NCI-H345 treated with DMSO at 0.1 percent for 48 hours (cell line): Measurements from ENCODE around the gene CRB1.

Source experiments
- DNase-seq: peaks from one replicate; lab custom pipeline; 2025; ENCODE audit not compliant: unreplicated experiment; lab: John Stamatoyannopoulos, UW

Gene CRB1

DNA sequence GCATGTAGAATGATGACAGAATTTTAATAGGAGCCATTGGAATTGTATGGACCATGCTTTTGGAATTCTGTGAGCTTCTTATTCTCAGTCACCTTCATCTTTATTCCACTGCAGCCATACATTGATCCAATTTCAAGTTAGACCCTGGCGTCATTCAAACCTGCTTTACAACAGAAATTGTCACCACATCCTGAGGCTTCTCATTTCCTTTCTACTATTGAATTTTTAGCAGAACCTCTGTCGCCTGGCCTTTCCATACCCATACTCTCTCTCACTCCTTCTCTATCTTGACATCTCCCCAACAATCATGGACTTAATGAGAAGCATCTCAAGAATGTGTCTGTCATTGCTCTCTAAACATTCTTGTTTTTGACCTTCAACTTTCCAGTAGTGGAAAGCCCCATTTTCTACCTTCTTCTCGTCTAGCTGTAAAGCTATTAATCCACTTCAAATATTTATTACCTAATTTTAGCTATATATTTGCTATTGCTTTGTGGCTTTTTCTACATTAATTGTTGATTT, 74.1 kb downstream of the CRB1 start:
- no peak for DNase-seq

DNA sequence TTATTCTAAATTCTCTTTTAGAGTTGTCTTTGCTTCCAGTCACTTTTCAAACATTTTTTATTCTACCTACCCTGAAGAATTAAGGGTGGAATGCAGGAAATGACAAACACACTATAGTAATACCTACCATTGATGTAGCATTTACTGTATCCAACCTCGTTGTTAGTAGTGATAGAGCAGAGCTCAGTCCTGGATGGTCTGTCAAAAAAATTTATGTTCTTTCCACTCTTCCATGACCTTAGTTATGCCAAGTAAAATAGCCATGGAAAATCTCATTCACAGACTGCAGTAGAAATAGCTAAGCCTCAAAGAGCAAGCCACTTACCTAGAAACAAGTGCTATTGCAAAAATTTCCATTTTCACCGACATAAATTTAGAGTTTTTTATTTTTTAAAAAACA, 74.6 kb downstream of the CRB1 start:
- DNase-seq = no peak

- no peak for DNase-seq
Observed at GRCh38 chr1:197343663-197344273, 75.7 kb downstream of the CRB1 start.

DNA sequence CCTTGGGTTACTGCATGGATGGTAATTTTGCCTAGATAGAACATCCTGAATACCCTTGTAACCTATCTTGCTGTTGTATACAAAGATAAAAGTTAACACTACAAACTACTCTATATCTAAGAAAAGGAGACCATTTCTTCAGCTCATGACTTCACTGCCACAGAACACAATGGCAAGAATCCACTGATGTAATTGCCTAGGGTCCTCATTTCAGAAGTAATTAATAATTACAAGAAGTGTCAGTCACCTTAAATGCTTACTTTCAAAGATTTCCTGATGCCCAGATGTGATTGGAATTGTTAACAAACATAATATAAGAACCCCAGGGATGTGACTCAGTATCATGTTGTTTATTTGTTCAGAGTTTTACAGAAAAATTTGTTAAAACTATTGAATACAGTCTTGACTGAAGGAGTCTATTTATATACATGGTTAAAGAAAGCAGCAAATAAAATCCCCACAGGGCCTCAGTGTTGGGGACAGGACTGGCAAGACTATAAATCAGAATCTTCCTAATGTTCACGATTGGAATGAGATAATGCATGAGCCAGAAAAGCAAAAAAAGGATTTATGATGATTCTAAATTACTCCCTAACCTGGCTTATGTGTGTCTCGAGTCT, 83.9 kb downstream of the CRB1 start:
- no peak for DNase-seq

- no peak for DNase-seq
Observed at GRCh38 chr1:197355248-197355995, 87.4 kb downstream of the CRB1 start.

DNA sequence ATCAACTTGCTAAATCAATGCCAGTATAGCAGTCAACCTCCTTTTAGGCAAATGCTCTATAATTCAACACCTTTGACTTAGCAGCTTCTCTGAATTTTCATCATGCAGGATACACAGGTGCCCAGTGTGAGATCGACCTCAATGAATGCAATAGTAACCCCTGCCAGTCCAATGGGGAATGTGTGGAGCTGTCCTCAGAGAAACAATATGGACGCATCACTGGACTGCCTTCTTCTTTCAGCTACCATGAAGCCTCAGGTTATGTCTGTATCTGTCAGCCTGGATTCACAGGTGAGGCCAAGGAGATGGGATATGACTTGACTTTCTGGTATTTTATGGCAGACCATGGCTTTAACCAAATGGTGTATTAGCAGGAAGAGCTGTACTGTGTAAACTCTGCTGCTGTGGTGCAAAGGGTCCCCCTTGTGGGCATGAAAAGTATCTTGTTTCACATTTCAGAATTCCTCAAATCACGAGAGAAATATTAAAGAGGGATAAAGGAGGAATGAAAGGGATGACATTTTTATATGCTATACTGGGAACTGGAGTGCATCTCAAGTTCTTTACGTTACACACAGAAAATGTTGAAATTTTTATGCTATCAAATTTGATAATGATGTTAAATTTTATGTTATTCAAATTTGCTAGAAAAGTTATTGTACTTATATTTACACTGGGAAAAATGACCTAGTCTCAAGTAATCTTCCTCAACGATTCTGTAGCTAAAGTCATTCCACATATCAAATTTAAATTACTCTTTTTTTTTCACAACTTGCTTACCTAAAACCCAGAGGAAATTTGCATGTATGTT, 88.9 kb downstream of the CRB1 start:
- peak; percentile 26 for DNase-seq

- DNase-seq = no peak
Observed at GRCh38 chr1:197358959-197359358, 90.9 kb downstream of the CRB1 start.

- DNase-seq = no peak
Observed at GRCh38 chr1:197360068-197360467, 92.0 kb downstream of the CRB1 start.

GRCh38 chr1:197362871-197363270, 94.8 kb downstream of the CRB1 start:
- DNase-seq = no peak

DNA sequence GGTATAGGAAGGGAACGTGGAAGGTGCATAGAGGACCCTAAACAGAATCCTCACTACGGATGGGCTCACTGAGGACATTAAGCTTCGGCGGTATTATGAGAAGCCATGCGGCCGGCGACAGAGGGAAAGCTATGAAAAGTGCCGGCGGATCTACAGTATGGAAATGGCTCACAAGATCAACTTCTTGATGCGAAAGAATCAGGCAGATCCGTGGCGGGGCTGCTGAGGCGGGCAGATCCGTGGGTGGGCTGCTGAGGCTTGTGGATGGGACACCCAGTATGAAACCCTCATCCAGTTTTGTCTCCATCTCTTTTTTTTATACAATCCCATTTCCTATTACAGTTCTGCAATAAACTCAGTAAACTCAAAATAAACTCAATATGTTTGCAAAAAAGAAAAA, 95.8 kb downstream of the CRB1 start:
- DNase-seq = no peak

GRCh38 chr1:197366996-197367395, 98.9 kb downstream of the CRB1 start:
- DNase-seq = no peak

GRCh38 chr1:197367627-197368026, 99.6 kb downstream of the CRB1 start:
- no peak for DNase-seq

DNA sequence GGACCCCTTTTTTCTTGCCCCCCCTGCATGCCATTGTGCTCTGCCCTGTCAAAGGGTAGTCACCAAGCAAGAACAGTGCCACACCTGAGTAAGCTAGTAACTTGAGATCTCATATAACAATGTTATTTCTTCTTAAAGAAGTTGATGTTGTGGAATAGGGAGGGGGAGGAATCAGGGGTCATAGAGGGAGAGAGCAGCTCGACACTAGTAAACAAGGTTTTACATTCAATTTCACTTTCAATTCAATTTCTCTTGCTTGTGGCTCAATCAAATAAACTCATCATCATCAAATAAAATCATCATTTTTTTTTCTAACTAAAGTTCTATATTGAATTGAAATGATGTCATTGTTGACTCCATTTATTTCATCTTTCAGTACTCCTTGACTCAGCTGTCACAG, 106.4 kb downstream of the CRB1 start:
- DNase-seq = no peak

- no peak for DNase-seq
Observed at GRCh38 chr1:197384471-197384870, 116.4 kb downstream of the CRB1 start.

GRCh38 chr1:197388801-197389200, 120.7 kb downstream of the CRB1 start:
- DNase-seq = no peak

- DNase-seq = no peak
Observed at GRCh38 chr1:197390856-197391255, 122.8 kb downstream of the CRB1 start.

GRCh38 chr1:197391303-197392226, 123.5 kb downstream of the CRB1 start:
- DNase-seq = no peak

GRCh38 chr1:197392541-197392940, 124.5 kb downstream of the CRB1 start:
- no peak for DNase-seq

DNA sequence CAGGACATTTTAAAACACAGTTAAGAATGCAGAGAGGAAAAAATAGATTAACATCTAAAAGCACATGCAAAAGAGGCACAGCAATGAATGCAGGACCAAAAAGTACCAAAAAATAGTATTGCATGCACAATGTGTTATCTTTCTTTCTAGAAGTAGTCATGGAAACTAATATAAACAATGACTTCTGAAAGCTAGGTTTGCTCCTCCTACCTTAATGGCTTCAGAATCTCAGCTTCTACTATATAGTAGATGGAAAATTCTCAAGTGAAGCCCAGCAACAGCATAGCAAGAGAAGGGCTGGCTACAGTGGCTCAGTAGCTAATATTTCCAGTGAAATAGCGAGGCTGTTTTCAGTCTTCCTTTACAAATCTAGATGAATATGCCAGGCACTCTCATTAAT, 125.1 kb downstream of the CRB1 start:
- DNase-seq = no peak

GRCh38 chr1:197393772-197394171, 125.7 kb downstream of the CRB1 start:
- no peak for DNase-seq
